Measurements from ENCODE around the gene LARGE1. TPM values are rescaled to one million over a fixed set of nuclear protein-coding genes. Genes with fewer than 3 reads are reported as not detected.

LARGE1 gene
- total and polyA plus RNA-seq, 3 experiments from 2014 or later, result 0.07 to 0.27 (median 0.18) TPM

- no peak overlapping the region for H3K27ac Mint-ChIP-seq
- Histone ChIP-seq H3K9me3 (ENCODE audit: low read length) (no peaks in the 10 kb centered on the region), H3K36me3 (ENCODE audit: insufficient read depth, low read length) (no peaks in the 10 kb centered on the region), H3K4me1 (ENCODE audit: insufficient read depth, low read length) (no peaks in the 10 kb centered on the region), H3K27ac (ENCODE audit: low read depth, low read length) (no peak overlapping the region), H3K4me3 (ENCODE audit: low read length) (no peak overlapping the region), H3K27me3 (ENCODE audit: insufficient read depth, low read length, poor library complexity, severe bottlenecking) (no peaks in the 10 kb centered on the region)
- H3K4me1 Mint-ChIP-seq, result no peaks in the 10 kb centered on the region
- no peak overlapping the region for H3K4me3 Mint-ChIP-seq
- DNase-seq, result no peak
- H3K9me3 Mint-ChIP-seq, result peaks cover 0 to 9% (median 7%) of the 10 kb centered on the region in 5 donors
- H3K36me3 Mint-ChIP-seq, result no peaks in the 10 kb centered on the region
- ChIA-PET CTCF (no interaction called here), POLR2A (no interaction called here)
- H3K27me3 Mint-ChIP-seq, result no peaks in the 10 kb centered on the region
Observed at GRCh38 chr22:33677536-33677935, 242.7 kb downstream of the LARGE1 start.

GRCh38 chr22:33674357-33674756, 245.9 kb downstream of the LARGE1 start:
- no peaks in the 10 kb centered on the region for H3K27me3 ChIP-seq (ENCODE audit: insufficient read depth, low read length, poor library complexity, severe bottlenecking)
- no peaks in the 10 kb centered on the region for H3K36me3 Mint-ChIP-seq
- H3K4me1 ChIP-seq (ENCODE audit: insufficient read depth, low read length), result no peaks in the 10 kb centered on the region
- H3K9me3 ChIP-seq (ENCODE audit: low read length), result no peaks in the 10 kb centered on the region
- no peak overlapping the region for H3K4me3 Mint-ChIP-seq
- no peaks in the 10 kb centered on the region for H3K27me3 Mint-ChIP-seq
- POLR2A ChIA-PET, result no interaction called here
- H3K27ac Mint-ChIP-seq, result no peak overlapping the region
- CTCF ChIA-PET, result no interaction called here
- no peaks in the 10 kb centered on the region for H3K4me1 Mint-ChIP-seq
- H3K27ac ChIP-seq (ENCODE audit: low read depth, low read length), result no peak overlapping the region
- peaks cover 0 to 8% (median 5%) of the 10 kb centered on the region in 5 donors for H3K9me3 Mint-ChIP-seq
- no peak for DNase-seq
- no peak overlapping the region for H3K4me3 ChIP-seq (ENCODE audit: low read length)
- no peaks in the 10 kb centered on the region for H3K36me3 ChIP-seq (ENCODE audit: insufficient read depth, low read length)

- Histone ChIP-seq H3K27me3 (ENCODE audit: insufficient read depth, low read length, poor library complexity, severe bottlenecking) (no peaks in the 10 kb centered on the region), H3K4me1 (ENCODE audit: insufficient read depth, low read length) (no peaks in the 10 kb centered on the region), H3K4me3 (ENCODE audit: low read length) (no peak overlapping the region), H3K36me3 (ENCODE audit: insufficient read depth, low read length) (no peaks in the 10 kb centered on the region), H3K9me3 (ENCODE audit: low read length) (no peaks in the 10 kb centered on the region), H3K27ac (ENCODE audit: low read depth, low read length) (no peak overlapping the region)
- no peaks in the 10 kb centered on the region for H3K27me3 Mint-ChIP-seq
- no peak overlapping the region for H3K4me3 Mint-ChIP-seq
- no peaks in the 10 kb centered on the region for H3K36me3 Mint-ChIP-seq
- no peak overlapping the region for H3K27ac Mint-ChIP-seq
- no peaks in the 10 kb centered on the region for H3K4me1 Mint-ChIP-seq
- POLR2A ChIA-PET, result no interaction called here
- DNase-seq, result no peak
- H3K9me3 Mint-ChIP-seq, result peaks cover 0 to 9% (median 3%) of the 10 kb centered on the region in 5 donors
- CTCF ChIA-PET, result no interaction called here
Observed at GRCh38 chr22:33669746-33670145, 250.5 kb downstream of the LARGE1 start.

- Histone ChIP-seq H3K4me3 (ENCODE audit: low read length) (no peak overlapping the region), H3K4me1 (ENCODE audit: insufficient read depth, low read length) (no peaks in the 10 kb centered on the region), H3K9me3 (ENCODE audit: low read length) (no peaks in the 10 kb centered on the region), H3K27me3 (ENCODE audit: insufficient read depth, low read length, poor library complexity, severe bottlenecking) (no peaks in the 10 kb centered on the region), H3K36me3 (ENCODE audit: insufficient read depth, low read length) (no peaks in the 10 kb centered on the region), H3K27ac (ENCODE audit: low read depth, low read length) (no peak overlapping the region)
- H3K9me3 Mint-ChIP-seq, result peaks cover 0 to 12% (median 8%) of the 10 kb centered on the region in 5 donors
- DNase-seq, result no peak
- H3K4me1 Mint-ChIP-seq, result no peaks in the 10 kb centered on the region
- ChIA-PET CTCF (no interaction called here), POLR2A (no interaction called here)
- peaks cover 0 to 2% of the 10 kb centered on the region in 2 donors for H3K27me3 Mint-ChIP-seq
- H3K27ac Mint-ChIP-seq, result no peak overlapping the region
- no peaks in the 10 kb centered on the region for H3K36me3 Mint-ChIP-seq
- H3K4me3 Mint-ChIP-seq, result no peak overlapping the region
Observed at GRCh38 chr22:33666961-33667619, 253.2 kb downstream of the LARGE1 start.

GRCh38 chr22:33666279-33666960, 253.9 kb downstream of the LARGE1 start:
- H3K4me3 ChIP-seq (ENCODE audit: low read length), result no peak overlapping the region
- ChIA-PET POLR2A (no interaction called here), CTCF (no interaction called here)
- no peak overlapping the region for H3K4me3 Mint-ChIP-seq
- H3K9me3 Mint-ChIP-seq, result peaks cover 0 to 12% (median 9%) of the 10 kb centered on the region in 5 donors
- H3K27me3 ChIP-seq (ENCODE audit: insufficient read depth, low read length, poor library complexity, severe bottlenecking), result no peaks in the 10 kb centered on the region
- no peak for DNase-seq
- H3K4me1 Mint-ChIP-seq, result no peaks in the 10 kb centered on the region
- H3K4me1 ChIP-seq (ENCODE audit: insufficient read depth, low read length), result no peaks in the 10 kb centered on the region
- no peaks in the 10 kb centered on the region for H3K36me3 ChIP-seq (ENCODE audit: insufficient read depth, low read length)
- H3K36me3 Mint-ChIP-seq, result no peaks in the 10 kb centered on the region
- no peak overlapping the region for H3K27ac ChIP-seq (ENCODE audit: low read depth, low read length)
- no peak overlapping the region for H3K27ac Mint-ChIP-seq
- no peaks in the 10 kb centered on the region for H3K9me3 ChIP-seq (ENCODE audit: low read length)
- peaks cover 0 to 2% of the 10 kb centered on the region in 2 donors for H3K27me3 Mint-ChIP-seq

- DNase-seq, result no peak
- Histone ChIP-seq H3K4me3 (ENCODE audit: low read length) (no peak overlapping the region), H3K4me1 (ENCODE audit: insufficient read depth, low read length) (no peaks in the 10 kb centered on the region), H3K27ac (ENCODE audit: low read depth, low read length) (no peak overlapping the region), H3K27me3 (ENCODE audit: insufficient read depth, low read length, poor library complexity, severe bottlenecking) (no peaks in the 10 kb centered on the region), H3K36me3 (ENCODE audit: insufficient read depth, low read length) (no peaks in the 10 kb centered on the region), H3K9me3 (ENCODE audit: low read length) (no peaks in the 10 kb centered on the region)
- Mint-ChIP-seq H3K27me3 (peaks cover 0 to 2% of the 10 kb centered on the region in 2 donors), H3K36me3 (no peaks in the 10 kb centered on the region), H3K27ac (no peak overlapping the region), H3K4me3 (no peak overlapping the region), H3K4me1 (no peaks in the 10 kb centered on the region), H3K9me3 (peaks cover 13 to 26% (median 13%) of the 10 kb centered on the region in 5 donors)
- ChIA-PET POLR2A (no interaction called here), CTCF (no interaction called here)
Observed at GRCh38 chr22:33659448-33659847, 260.8 kb downstream of the LARGE1 start.

GRCh38 chr22:33658775-33659174, 261.5 kb downstream of the LARGE1 start:
- Histone ChIP-seq H3K36me3 (ENCODE audit: insufficient read depth, low read length) (no peaks in the 10 kb centered on the region), H3K9me3 (ENCODE audit: low read length) (no peaks in the 10 kb centered on the region), H3K27ac (ENCODE audit: low read depth, low read length) (no peak overlapping the region), H3K4me3 (ENCODE audit: low read length) (no peak overlapping the region), H3K27me3 (ENCODE audit: insufficient read depth, low read length, poor library complexity, severe bottlenecking) (no peaks in the 10 kb centered on the region), H3K4me1 (ENCODE audit: insufficient read depth, low read length) (no peaks in the 10 kb centered on the region)
- DNase-seq, result no peak
- no peaks in the 10 kb centered on the region for H3K36me3 Mint-ChIP-seq
- H3K4me1 Mint-ChIP-seq, result no peaks in the 10 kb centered on the region
- no peak overlapping the region for H3K4me3 Mint-ChIP-seq
- no peak overlapping the region for H3K27ac Mint-ChIP-seq
- peaks cover 13 to 23% (median 13%) of the 10 kb centered on the region in 5 donors for H3K9me3 Mint-ChIP-seq
- POLR2A ChIA-PET, result no interaction called here
- peaks cover 0 to 2% of the 10 kb centered on the region in 2 donors for H3K27me3 Mint-ChIP-seq
- CTCF ChIA-PET, result no interaction called here

GRCh38 chr22:33657670-33658069, 262.6 kb downstream of the LARGE1 start:
- ChIA-PET POLR2A (no interaction called here), CTCF (no interaction called here)
- H3K4me1 ChIP-seq (ENCODE audit: insufficient read depth, low read length), result no peaks in the 10 kb centered on the region
- Mint-ChIP-seq H3K4me3 (no peak overlapping the region), H3K27ac (no peak overlapping the region), H3K9me3 (peaks cover 9 to 22% (median 13%) of the 10 kb centered on the region in 5 donors), H3K27me3 (peaks cover 0 to 2% of the 10 kb centered on the region in 2 donors), H3K36me3 (no peaks in the 10 kb centered on the region), H3K4me1 (no peaks in the 10 kb centered on the region)
- no peak overlapping the region for H3K27ac ChIP-seq (ENCODE audit: low read depth, low read length)
- no peaks in the 10 kb centered on the region for H3K27me3 ChIP-seq (ENCODE audit: insufficient read depth, low read length, poor library complexity, severe bottlenecking)
- no peaks in the 10 kb centered on the region for H3K36me3 ChIP-seq (ENCODE audit: insufficient read depth, low read length)
- no peak for DNase-seq
- H3K4me3 ChIP-seq (ENCODE audit: low read length), result no peak overlapping the region
- no peaks in the 10 kb centered on the region for H3K9me3 ChIP-seq (ENCODE audit: low read length)

All from CD8-positive, alpha-beta memory T cell (primary cell).